ENCODE data around the gene CYTH4.

DNA sequence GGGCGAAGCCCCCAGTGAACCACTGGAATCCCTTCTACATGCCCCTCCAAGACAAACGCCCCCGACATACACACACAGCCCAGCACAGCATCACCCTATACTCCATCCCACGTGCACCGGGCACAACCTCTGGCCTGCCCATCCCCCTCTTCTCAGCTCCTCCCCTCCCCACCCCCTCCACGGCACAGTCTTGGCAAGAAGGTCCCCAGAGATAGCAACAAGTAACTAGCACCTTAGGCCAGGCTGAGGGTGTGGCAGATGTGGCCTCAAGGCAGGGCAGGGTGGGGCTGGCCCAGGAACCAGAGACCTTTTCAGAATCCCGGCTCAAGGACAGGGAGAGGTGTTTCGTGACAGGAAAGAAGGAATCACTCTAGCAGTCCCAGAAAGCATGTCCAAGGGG is 54.3 kb downstream of the CYTH4 start:
- TF ChIP-seq, protein P1, sequence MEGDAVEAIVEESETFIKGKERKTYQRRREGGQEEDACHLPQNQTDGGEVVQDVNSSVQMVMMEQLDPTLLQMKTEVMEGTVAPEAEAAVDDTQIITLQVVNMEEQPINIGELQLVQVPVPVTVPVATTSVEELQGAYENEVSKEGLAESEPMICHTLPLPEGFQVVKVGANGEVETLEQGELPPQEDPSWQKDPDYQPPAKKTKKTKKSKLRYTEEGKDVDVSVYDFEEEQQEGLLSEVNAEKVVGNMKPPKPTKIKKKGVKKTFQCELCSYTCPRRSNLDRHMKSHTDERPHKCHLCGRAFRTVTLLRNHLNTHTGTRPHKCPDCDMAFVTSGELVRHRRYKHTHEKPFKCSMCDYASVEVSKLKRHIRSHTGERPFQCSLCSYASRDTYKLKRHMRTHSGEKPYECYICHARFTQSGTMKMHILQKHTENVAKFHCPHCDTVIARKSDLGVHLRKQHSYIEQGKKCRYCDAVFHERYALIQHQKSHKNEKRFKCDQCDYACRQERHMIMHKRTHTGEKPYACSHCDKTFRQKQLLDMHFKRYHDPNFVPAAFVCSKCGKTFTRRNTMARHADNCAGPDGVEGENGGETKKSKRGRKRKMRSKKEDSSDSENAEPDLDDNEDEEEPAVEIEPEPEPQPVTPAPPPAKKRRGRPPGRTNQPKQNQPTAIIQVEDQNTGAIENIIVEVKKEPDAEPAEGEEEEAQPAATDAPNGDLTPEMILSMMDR (IDR thresholded peaks at IDR 0.05) = no peak
- no peak for TF ChIP-seq POLR2A (IDR thresholded peaks at IDR 0.05)
